ENCODE data around the gene TRMT112. TPM values are rescaled to one million over a fixed set of nuclear protein-coding genes. Genes with fewer than 3 reads are reported as not detected.

TRMT112 gene
- total and polyA plus RNA-seq, 10 of the 15 experiments (the other 5 are each of a cell fraction or from before 2014, with no cell fraction given), result 212 to 455 (median 308) TPM

GRCh38 chr11:64334764-64335735, 17.7 kb upstream of the TRMT112 start (continued):
- 0 out of 2 replicates have a peak, but pooled peaks have one; percentile 16 for TF ChIP-seq ZNF687 (IDR thresholded peaks at IDR 0.05)
- no peak for TF ChIP-seq MYC (IDR thresholded peaks at IDR 0.05; ENCODE audit: insufficient read depth, insufficient read length, insufficient replicate concordance, low read length, severe bottlenecking)
- TF ChIP-seq ZZZ3 (IDR thresholded peaks at IDR 0.05; ENCODE audit: control insufficient read depth, insufficient read length, low read depth), result no peak
- no peak for TF ChIP-seq KLF5 (IDR thresholded peaks at IDR 0.05; ENCODE audit: partially characterized antibody)
- peak; percentile 92 for TF ChIP-seq PBX3 (IDR thresholded peaks at IDR 0.05; ENCODE audit: insufficient replicate concordance, low read depth, low read length)
- TF ChIP-seq NFXL1 (IDR thresholded peaks at IDR 0.05; ENCODE audit: borderline replicate concordance), result no peak
- TF ChIP-seq NFYA (IDR thresholded peaks at IDR 0.05; ENCODE audit: borderline replicate concordance, low read depth, low read length), result no peak
- TF ChIP-seq CREB1 (IDR thresholded peaks at IDR 0.05; ENCODE audit: low read depth), result peak; percentile 64
- no peak for TF ChIP-seq LARP7 (IDR thresholded peaks at IDR 0.05)
- no peak for TF ChIP-seq FOXM1 (IDR thresholded peaks at IDR 0.05; ENCODE audit: low read depth, low read length)
- no peak for TF ChIP-seq POLR2AphosphoS5 (IDR thresholded peaks at IDR 0.05; ENCODE audit: low read length)
- no peak for TF ChIP-seq ZNF622 (IDR thresholded peaks at IDR 0.05)
- peak; percentile 92 for TF ChIP-seq MEF2B (IDR thresholded peaks at IDR 0.05; ENCODE audit: partially characterized antibody, poor library complexity, severe bottlenecking)
- TF ChIP-seq RELA (IDR thresholded peaks at IDR 0.05; ENCODE audit: borderline replicate concordance, partially characterized antibody), result no peak
- TF ChIP-seq PKNOX1 (IDR thresholded peaks at IDR 0.05), result peak; percentile 96
- peak; percentile 68; the same call in 1 of the 2 replicates for TF ChIP-seq CREM (IDR thresholded peaks at IDR 0.05; ENCODE audit: low read depth)
- TF ChIP-seq NR2C1 (IDR thresholded peaks at IDR 0.05), result no peak
- TF ChIP-seq PML (IDR thresholded peaks at IDR 0.05; ENCODE audit: low read length), result no peak
- peak; percentile 26; the same call in 1 of the 2 replicates for TF ChIP-seq ZNF384 (IDR thresholded peaks at IDR 0.05; ENCODE audit: borderline replicate concordance, low read depth, low read length)
- no peak for TF ChIP-seq BRCA1 (IDR thresholded peaks at IDR 0.05; ENCODE audit: low read depth, low read length)
- no peak for TF ChIP-seq STAT1 (conservative IDR thresholded peaks at IDR 0.05)
- TF ChIP-seq ATF2 (IDR thresholded peaks at IDR 0.05; ENCODE audit: low read length), result no peak
- no peak for TF ChIP-seq GABPA (IDR thresholded peaks at IDR 0.05; ENCODE audit: low read depth)

Data from GM12878 (cell line).